NT2/D1 (cell line): ENCODE measurements around the gene PIEZO1.
A peak's percentile ranks its signal among the peaks of the same experiment; 100 is the strongest.

Experiments
- DNase-seq: peaks from one replicate; pipeline ENCODE4 v3.0.0-alpha.2; 2011; ENCODE audit warnings: low read depth, low spot score
- H3K27me3 ChIP-seq: 2 replicates; pipeline ENCODE4 v1.6.0; 2011; ENCODE audit warnings: mild to moderate bottlenecking; ENCODE audit not compliant: insufficient read length, insufficient read depth
- H3K36me3 ChIP-seq: 2 replicates; pipeline ENCODE4 v1.6.1; 2011; ENCODE audit warnings: mild to moderate bottlenecking, low read length, mixed read lengths; ENCODE audit not compliant: insufficient read depth, insufficient read length
- H3K4me1 ChIP-seq: 2 replicates; pipeline ENCODE4 v1.5.1; 2011; ENCODE audit not compliant: insufficient read depth, insufficient read length
- H3K4me3 ChIP-seq: 2 replicates; pipeline ENCODE4 v1.5.1; 2011; ENCODE audit warnings: low read depth; ENCODE audit not compliant: insufficient read length
- H3K9ac ChIP-seq: 2 replicates; pipeline ENCODE4 v1.6.0; 2011; ENCODE audit warnings: low read depth; ENCODE audit not compliant: insufficient read length
- H3K9me3 ChIP-seq: 2 replicates; pipeline ENCODE4 v1.5.1; 2011; ENCODE audit warnings: mild to moderate bottlenecking, low read length; ENCODE audit not compliant: insufficient read depth
- SUZ12 ChIP-seq: IDR thresholded peaks from 2 replicates; pipeline ENCODE4 v1.6.1; 2011; ENCODE audit not compliant: insufficient read length, insufficient read depth; ENCODE audit errors: extremely low read depth
- YY1 ChIP-seq: IDR thresholded peaks from 2 replicates; pipeline ENCODE4 v1.6.1; 2011; ENCODE audit not compliant: insufficient read length, insufficient read depth
- ZNF274 ChIP-seq: IDR thresholded peaks from 2 replicates; pipeline ENCODE4 v1.6.1; 2011; ENCODE audit warnings: mild to moderate bottlenecking, low read depth, low read length

Gene PIEZO1

GRCh38 chr16:88821168-88821850 lies 36.3 kb upstream of the PIEZO1 start:
- no peak for TF ChIP-seq SUZ12
- TF ChIP-seq ZNF274: no peak
- TF ChIP-seq YY1: no peak
- H3K36me3 ChIP-seq: peaks cover 41% of the 10 kb centered on the region
- no peak for DNase-seq
- no peaks in the 10 kb centered on the region for H3K27me3 ChIP-seq
- H3K9ac ChIP-seq: no peak overlapping the region
- no peak overlapping the region for H3K4me3 ChIP-seq
- H3K9me3 ChIP-seq: no peaks in the 10 kb centered on the region
- peaks cover 6% of the 10 kb centered on the region for H3K4me1 ChIP-seq

GRCh38 chr16:88820385-88821025 lies 35.5 kb upstream of the PIEZO1 start:
- Histone ChIP-seq H3K27me3 (no peaks in the 10 kb centered on the region), H3K4me1 (peaks cover 12% of the 10 kb centered on the region), H3K9ac (no peak overlapping the region), H3K4me3 (no peak overlapping the region), H3K9me3 (no peaks in the 10 kb centered on the region), H3K36me3 (peaks cover 40% of the 10 kb centered on the region)
- no peak for TF ChIP-seq SUZ12
- TF ChIP-seq YY1: no peak
- no peak for TF ChIP-seq ZNF274
- DNase-seq: no peak

- DNase-seq: no peak
- Histone ChIP-seq H3K27me3 (no peaks in the 10 kb centered on the region), H3K9me3 (no peaks in the 10 kb centered on the region), H3K9ac (no peak overlapping the region), H3K4me3 (no peak overlapping the region), H3K36me3 (peaks cover 35% of the 10 kb centered on the region), H3K4me1 (peaks cover 14% of the 10 kb centered on the region)
- no peak for TF ChIP-seq SUZ12
- no peak for TF ChIP-seq ZNF274
- no peak for TF ChIP-seq YY1
Observed at GRCh38 chr16:88819126-88819525, 34.1 kb upstream of the PIEZO1 start.

- Histone ChIP-seq H3K4me1 (peaks cover 14% of the 10 kb centered on the region), H3K27me3 (no peaks in the 10 kb centered on the region), H3K36me3 (peaks cover 31% of the 10 kb centered on the region), H3K9ac (no peak overlapping the region), H3K4me3 (no peak overlapping the region), H3K9me3 (no peaks in the 10 kb centered on the region)
- no peak for TF ChIP-seq YY1
- no peak for TF ChIP-seq SUZ12
- TF ChIP-seq ZNF274: no peak
- no peak for DNase-seq
Observed at GRCh38 chr16:88818575-88818874, 33.5 kb upstream of the PIEZO1 start.

GRCh38 chr16:88817785-88818574 lies 33.0 kb upstream of the PIEZO1 start:
- Histone ChIP-seq H3K9ac (peak overlapping the region; percentile 5), H3K9me3 (no peaks in the 10 kb centered on the region), H3K4me1 (peaks cover 15% of the 10 kb centered on the region), H3K27me3 (no peaks in the 10 kb centered on the region), H3K36me3 (peaks cover 28% of the 10 kb centered on the region), H3K4me3 (no peak overlapping the region)
- no peak for DNase-seq
- TF ChIP-seq ZNF274: no peak
- no peak for TF ChIP-seq SUZ12
- no peak for TF ChIP-seq YY1

GRCh38 chr16:88816736-88817535 lies 31.9 kb upstream of the PIEZO1 start:
- no peak for TF ChIP-seq ZNF274
- no peak for TF ChIP-seq SUZ12
- TF ChIP-seq YY1: no peak
- no peak for DNase-seq
- Histone ChIP-seq H3K4me1 (peaks cover 16% of the 10 kb centered on the region), H3K9ac (peak overlapping the region; percentile 32), H3K36me3 (peaks cover 18% of the 10 kb centered on the region), H3K9me3 (no peaks in the 10 kb centered on the region), H3K4me3 (no peak overlapping the region), H3K27me3 (no peaks in the 10 kb centered on the region)
